H1 (cell line): ENCODE data around the gene GPR61. TPM values are rescaled to one million over a fixed set of nuclear protein-coding genes. Genes with fewer than 3 reads are reported as not detected.

Experiments
- CTCF ChIA-PET: fragments of 300-600 bp; sonication (Branson Sonifier 250); formaldehyde crosslinking; loops from one replicate; lab custom pipeline; 2021; ENCODE audit not compliant: partially characterized antibody; lab: Charles Lee
- POLR2A ChIA-PET: fragments of 300-600 bp; sonication (Branson Sonifier 250); formaldehyde crosslinking; loops from one replicate; lab custom pipeline; 2021; ENCODE audit warnings: inconsistent platforms; ENCODE audit not compliant: partially characterized antibody; lab: Charles Lee
- DNase-seq, 2 experiments: peaks; one replicate each; pipeline versions ENCODE4 v3.0.0 to v3.0.0-alpha.2; 2010 to 2022; ENCODE audit warnings: low spot score in 2 of 2, low read depth in 1 of 2, mixed read lengths in 1 of 2
- FAIRE-seq: peaks from 2 replicates; lab custom pipeline; 2011; peaks lifted over from hg19 to GRCh38; lab: Jason Lieb, UNC
- H2AFZ ChIP-seq: 2 replicates; pipeline ENCODE4 v1.8.1; 2012; ENCODE audit warnings: low read length, inconsistent platforms
- H2AK5ac ChIP-seq: 2 replicates; pipeline ENCODE4 v1.6.1; 2013; ENCODE audit warnings: low read depth, low read length
- H2BK120ac ChIP-seq: replicated peaks from 2 replicates; pipeline ENCODE3; 2013; ENCODE audit warnings: low read depth, low read length, inconsistent platforms
- H2BK12ac ChIP-seq: 2 replicates; pipeline ENCODE4 v1.6.1; 2013; ENCODE audit warnings: low read depth, low read length
- H2BK15ac ChIP-seq: 2 replicates; pipeline ENCODE4 v1.6.1; 2013; ENCODE audit warnings: low read length
- H2BK20ac ChIP-seq: 2 replicates; pipeline ENCODE4 v1.6.1; 2013; ENCODE audit warnings: low read length
- H2BK5ac ChIP-seq: 2 replicates; pipeline ENCODE4 v1.6.1; 2013; ENCODE audit warnings: low read depth, low read length
- H3K14ac ChIP-seq: 2 replicates; pipeline ENCODE4 v1.6.1; 2013; ENCODE audit warnings: inconsistent platforms; ENCODE audit not compliant: insufficient read length
- H3K18ac ChIP-seq: 2 replicates; pipeline ENCODE4 v1.6.1; 2013; ENCODE audit warnings: low read length; ENCODE audit errors: extremely low read depth
- H3K23ac ChIP-seq: 2 replicates; pipeline ENCODE4 v1.6.1; 2013; ENCODE audit warnings: inconsistent platforms; ENCODE audit not compliant: insufficient read length
- H3K23me2 ChIP-seq: 2 replicates; pipeline ENCODE4 v1.6.1; 2013; ENCODE audit warnings: low read depth, low read length
- H3K27ac ChIP-seq: 2 replicates; pipeline ENCODE4 v1.6.1; 2011; ENCODE audit warnings: low read depth, low read length, inconsistent platforms
- H3K27me3 ChIP-seq, 4 experiments: replicated peaks in 1 of 4; 1 replicate in 1 of 4; 2 replicates in 3 of 4; pipeline versions ENCODE4 v1.6.1 to v1.8.1; 2011 to 2013; ENCODE audit warnings: low read length in 3 of 4, mild to moderate bottlenecking in 3 of 4, inconsistent platforms in 2 of 4, mixed read lengths in 2 of 4, moderate library complexity in 1 of 4; ENCODE audit not compliant: control insufficient read depth in 3 of 4, insufficient read depth in 3 of 4; ENCODE audit errors: extremely low read depth in 1 of 4
- H3K36me3 ChIP-seq, 4 experiments: 2 replicates each; pipeline versions ENCODE4 v1.6.1 to v1.8.1; 2011 to 2013; ENCODE audit warnings: mild to moderate bottlenecking in 4 of 4, low read length in 3 of 4, moderate library complexity in 2 of 4, control low read depth in 1 of 4, inconsistent platforms in 1 of 4; ENCODE audit not compliant: insufficient read depth in 4 of 4, control insufficient read depth in 2 of 4
- H3K4ac ChIP-seq: replicated peaks from 2 replicates; pipeline ENCODE3; 2013; ENCODE audit warnings: low read length, low read depth, mixed read lengths, inconsistent platforms; ENCODE audit not compliant: insufficient read length
- H3K4me1 ChIP-seq, 4 experiments: replicated peaks in 1 of 4; 1 replicate in 1 of 4; 2 replicates in 3 of 4; pipeline versions ENCODE4 v1.6.1 to v1.8.1; 2011 to 2013; ENCODE audit warnings: low read length in 3 of 4, inconsistent platforms in 2 of 4, mixed read lengths in 1 of 4; ENCODE audit not compliant: insufficient read depth in 4 of 4, control insufficient read depth in 3 of 4
- H3K4me2 ChIP-seq, 2 experiments: 2 replicates each; pipeline versions ENCODE4 v1.6.1 to v1.8.1; 2011 to 2013; ENCODE audit warnings: low read depth in 2 of 2, low read length in 2 of 2, control low read depth in 1 of 2, inconsistent platforms in 1 of 2, mild to moderate bottlenecking in 1 of 2; ENCODE audit not compliant: insufficient read depth in 1 of 2
- H3K4me3 ChIP-seq, 4 experiments: fragments of 200-600, 300-600 bp in 1 of 4; sonication (generic), shearing (Covaris generic), sonication (Bioruptor Twin) in 1 of 4; 2 replicates each; pipeline versions ENCODE4 v1.5.1 to v1.8.1; 2011 to 2016; ENCODE audit warnings: low read length in 4 of 4, low read depth in 3 of 4, control low read depth in 2 of 4, inconsistent platforms in 2 of 4, mild to moderate bottlenecking in 2 of 4, mixed read lengths in 1 of 4, moderate library complexity in 1 of 4; ENCODE audit not compliant: insufficient read depth in 2 of 4; ENCODE audit errors: extremely low read depth in 1 of 4
- H3K56ac ChIP-seq: replicated peaks from 2 replicates; pipeline ENCODE3; 2013; ENCODE audit warnings: low read depth, mild to moderate bottlenecking, mixed read lengths, low read length, inconsistent platforms; ENCODE audit not compliant: insufficient read length
- H3K79me1 ChIP-seq: 2 replicates; pipeline ENCODE4 v1.6.1; 2013; ENCODE audit warnings: low read depth, low read length, control low read depth
- H3K79me2 ChIP-seq, 2 experiments: 2 replicates each; pipeline versions ENCODE4 v1.6.1 to v1.8.1; 2012 to 2013; ENCODE audit warnings: low read length in 2 of 2, mild to moderate bottlenecking in 2 of 2, inconsistent platforms in 1 of 2; ENCODE audit not compliant: insufficient read depth in 2 of 2, control insufficient read depth in 1 of 2
- H3K9ac ChIP-seq, 4 experiments: replicated peaks in 1 of 4; 1 replicate in 1 of 4; 2 replicates in 3 of 4; pipeline versions ENCODE4 v1.6.1 to v1.8.1; 2011 to 2013; ENCODE audit warnings: low read depth in 3 of 4, low read length in 3 of 4, control low read depth in 2 of 4, mild to moderate bottlenecking in 2 of 4, moderate library complexity in 2 of 4, inconsistent platforms in 1 of 4; ENCODE audit errors: extremely low read depth in 1 of 4
- H3K9me3 ChIP-seq, 2 experiments: 2 replicates each; pipeline versions ENCODE4 v1.6.1 to v1.8.1; 2012 to 2013; ENCODE audit warnings: mild to moderate bottlenecking in 2 of 2, moderate library complexity in 2 of 2, control low read depth in 1 of 2, inconsistent platforms in 1 of 2, low read depth in 1 of 2, low read length in 1 of 2, mixed read lengths in 1 of 2; ENCODE audit not compliant: insufficient read depth in 2 of 2
- H4K20me1 ChIP-seq, 2 experiments: replicated peaks in 1 of 2; 2 replicates each; pipeline versions ENCODE3 to v1.8.1; 2011 to 2013; ENCODE audit warnings: inconsistent platforms in 2 of 2, low read length in 2 of 2, mild to moderate bottlenecking in 1 of 2; ENCODE audit not compliant: insufficient read depth in 2 of 2, control insufficient read depth in 1 of 2
- H4K5ac ChIP-seq: 2 replicates; pipeline ENCODE4 v1.6.1; 2013; ENCODE audit warnings: low read length, low read depth, mixed read lengths, inconsistent platforms; ENCODE audit not compliant: insufficient read length
- H4K8ac ChIP-seq: 2 replicates; pipeline ENCODE4 v1.8.0; 2013; ENCODE audit warnings: mild to moderate bottlenecking, moderate library complexity, low read length, inconsistent platforms; ENCODE audit not compliant: insufficient read depth; ENCODE audit errors: extremely low read depth
- H4K91ac ChIP-seq: replicated peaks from 2 replicates; pipeline ENCODE3; 2013; ENCODE audit warnings: low read length, mixed read lengths, inconsistent platforms; ENCODE audit not compliant: insufficient read length
- ATF2 ChIP-seq: IDR thresholded peaks from 2 replicates; pipeline ENCODE4 v1.6.1; 2012; ENCODE audit warnings: low read length, inconsistent platforms
- SP1 ChIP-seq: IDR thresholded peaks from 2 replicates; pipeline ENCODE4 v1.6.1; 2011; ENCODE audit warnings: low read depth, low read length
- SRF ChIP-seq: IDR thresholded peaks from 2 replicates; pipeline ENCODE4 v1.6.1; 2011; ENCODE audit warnings: mild to moderate bottlenecking, low read depth, low read length, moderate library complexity
- WGBS, 2 experiments: shearing (Covaris generic) in 1 of 2; methylation state at CpG; one replicate each; pipeline versions ENCODE4 v1.1.6 to v1.1.7; 2013 to 2015; ENCODE audit warnings: low lambda C conversion rate in 2 of 2, mixed read lengths in 2 of 2, inconsistent platforms in 1 of 2, low coverage in 1 of 2, missing lambda C conversion rate in 1 of 2; ENCODE audit not compliant: insufficient replicate concordance in 2 of 2, insufficient coverage in 1 of 2, insufficient read length in 1 of 2; ENCODE audit errors: extremely low coverage in 1 of 2, missing lambda C conversion rate in 1 of 2; 5-methylcytosine and 5-hydroxymethylcytosine counted together
- polyA plus RNA-seq, 7 experiments: library from polyadenylated mRNA; depleted of rRNA in 3 of 7; stranded (reverse) in 5 of 7; unstranded in 2 of 7; fragments of >200 nt in 5 of 7; fragments of 200-250 nt in 2 of 7; gene quantifications; 1 replicate in 5 of 7; 2 replicates in 1 of 7; 4 replicates in 1 of 7; pipeline versions ENCODE4 v1.2.1 to v1.2.3, GENCODE V29; 2011 to 2013; ENCODE audit warnings: missing spikeins in 2 of 7, mixed read lengths in 2 of 7
- total RNA-seq: library from RNA; stranded (reverse); fragmentation: NEBNext Ultra II Directional; extraction: Animal tissue kit (Norgen Biotek cat#: 25700); gene quantifications from 2 replicates; pipeline ENCODE4 v1.2.1, GENCODE V29; 2021

The GPR61 gene
- total and polyA plus RNA-seq, 2 of the 8 experiments (the other 6 are each of a cell fraction or from before 2014, with no cell fraction given): 0.41 to 0.53 TPM

GRCh38 chr1:109595531-109595930 is 55.9 kb downstream of the GPR61 start:
- H4K20me1 ChIP-seq: no peaks in the 10 kb centered on the region
- H3K4me1 ChIP-seq: no peaks in the 10 kb centered on the region
- DNase-seq (no peak), FAIRE-seq (no peak)
- H3K9me3 ChIP-seq: no peaks in the 10 kb centered on the region
- no peaks in the 10 kb centered on the region for H3K79me1 ChIP-seq
- H3K36me3 ChIP-seq: peaks cover 0 to 30% (median 5%) of the 10 kb centered on the region in 4 experiments; a peak in 4 of 8 replicates
- no peak overlapping the region for H3K23ac ChIP-seq
- no peak overlapping the region for H2BK20ac ChIP-seq
- ChIA-PET CTCF (interaction anchor here (0.7 to 1.6 kb wide), 5 partner anchors 10 to 60 kb away, joined by 3 to 9 read pairs (median 3); no protein-coding TSS in a partner anchor), POLR2A (no interaction called here)
- no peaks in the 10 kb centered on the region for H3K27me3 ChIP-seq
- H3K4me2 ChIP-seq: no peak overlapping the region
- H3K18ac ChIP-seq: no peak overlapping the region
- no peak overlapping the region for H3K9ac ChIP-seq
- TF ChIP-seq ATF2 (no peak), SRF (no peak), SP1 (no peak)
- H2BK15ac ChIP-seq: no peak overlapping the region
- no peak overlapping the region for H2BK120ac ChIP-seq
- H4K5ac ChIP-seq: no peak overlapping the region
- H2BK5ac ChIP-seq: no peak overlapping the region
- no peak overlapping the region for H3K14ac ChIP-seq
- no peak overlapping the region for H3K56ac ChIP-seq
- no peak overlapping the region for H3K4ac ChIP-seq
- no peaks in the 10 kb centered on the region for H3K23me2 ChIP-seq
- no peak overlapping the region for H2BK12ac ChIP-seq
- H4K8ac ChIP-seq: no peak overlapping the region
- no peak overlapping the region for H2AK5ac ChIP-seq
- no peak overlapping the region for H3K27ac ChIP-seq
- 89% methylated on average over 2 of the region's 2 CpGs; no CpG with 5 or more reads in 1 of the 2 experiments for WGBS, 2 experiments
- no peak overlapping the region for H4K91ac ChIP-seq
- no peak overlapping the region for H2AFZ ChIP-seq
- H3K79me2 ChIP-seq: no peaks in the 10 kb centered on the region
- no peak overlapping the region for H3K4me3 ChIP-seq
